Mesothelial cell of epicardium (in vitro differentiated cells): ENCODE data around the gene DDX41. TPM values are rescaled to one million over a fixed set of nuclear protein-coding genes. Genes with fewer than 3 reads are reported as not detected.
A peak's percentile ranks its signal among the peaks of the same experiment; 100 is the strongest.

Experiments used
- DNase-seq, 2 experiments: peaks; one replicate each; pipeline ENCODE4 v3.0.0; 2021; ENCODE audit warnings: low spot score in 2 of 2; ENCODE audit not compliant: unreplicated experiment in 2 of 2
- H3K27ac Mint-ChIP-seq: 2 replicates; pipeline ENCODE4 v1.8.0; 2021; ENCODE audit warnings: mixed read lengths
- H3K27me3 Mint-ChIP-seq: 2 replicates; pipeline ENCODE4 v1.8.0; 2021; ENCODE audit warnings: low read depth, mixed read lengths
- H3K36me3 Mint-ChIP-seq: 2 replicates; pipeline ENCODE4 v1.8.0; 2021; ENCODE audit warnings: mixed read lengths
- H3K4me1 Mint-ChIP-seq: 2 replicates; pipeline ENCODE4 v1.8.0; 2021; ENCODE audit warnings: mixed read lengths
- H3K4me3 Mint-ChIP-seq: 2 replicates; pipeline ENCODE4 v1.8.0; 2021; ENCODE audit warnings: mild to moderate bottlenecking, moderate library complexity, mixed read lengths
- H3K9me3 Mint-ChIP-seq: 2 replicates; pipeline ENCODE4 v1.8.0; 2021; ENCODE audit warnings: mixed read lengths
- CTCF ChIP-seq: fragments of 200-600 bp; sonication (generic); IDR thresholded peaks from one replicate; pipeline ENCODE4 v1.5.0; 2021; ENCODE audit warnings: antibody characterized with exemption; ENCODE audit not compliant: unreplicated experiment
- total RNA-seq: library from RNA; stranded (reverse); gene quantifications from 3 replicates; pipeline ENCODE4 v1.2.1, GENCODE V29; 2021

The DDX41 gene
- total RNA-seq, 1 donor from 2014 or later: 91.2 TPM

- no peaks in the 10 kb centered on the region for H3K9me3 Mint-ChIP-seq
- H3K27ac Mint-ChIP-seq: no peak overlapping the region
- peaks cover 4% of the 10 kb centered on the region for H3K4me1 Mint-ChIP-seq
- peaks cover 10% of the 10 kb centered on the region for H3K36me3 Mint-ChIP-seq
- no peak for DNase-seq
- no peaks in the 10 kb centered on the region for H3K27me3 Mint-ChIP-seq
- no peak overlapping the region for H3K4me3 Mint-ChIP-seq
- TF ChIP-seq CTCF: no peak
These were observed 23.7 kb upstream of the DDX41 start for GRCh38 chr5:177540438-177540837.

- H3K4me3 Mint-ChIP-seq: no peak overlapping the region
- TF ChIP-seq CTCF: no peak
- no peaks in the 10 kb centered on the region for H3K9me3 Mint-ChIP-seq
- peaks cover 11% of the 10 kb centered on the region for H3K36me3 Mint-ChIP-seq
- no peak overlapping the region for H3K27ac Mint-ChIP-seq
- peaks cover 4% of the 10 kb centered on the region for H3K4me1 Mint-ChIP-seq
- no peak for DNase-seq
- no peaks in the 10 kb centered on the region for H3K27me3 Mint-ChIP-seq
These were observed 22.6 kb upstream of the DDX41 start for GRCh38 chr5:177539411-177539810.

- no peak for TF ChIP-seq CTCF
- no peaks in the 10 kb centered on the region for H3K27me3 Mint-ChIP-seq
- H3K9me3 Mint-ChIP-seq: no peaks in the 10 kb centered on the region
- H3K27ac Mint-ChIP-seq: no peak overlapping the region
- H3K4me3 Mint-ChIP-seq: no peak overlapping the region
- no peak for DNase-seq
- H3K36me3 Mint-ChIP-seq: peaks cover 11% of the 10 kb centered on the region
- H3K4me1 Mint-ChIP-seq: peaks cover 4% of the 10 kb centered on the region
These were observed 22.1 kb upstream of the DDX41 start for GRCh38 chr5:177538876-177539275.

GRCh38 chr5:177537389-177538361 lies 20.9 kb upstream of the DDX41 start:
- no peak for DNase-seq
- H3K27me3 Mint-ChIP-seq: no peaks in the 10 kb centered on the region
- H3K9me3 Mint-ChIP-seq: no peaks in the 10 kb centered on the region
- peaks cover 11% of the 10 kb centered on the region for H3K36me3 Mint-ChIP-seq
- TF ChIP-seq CTCF: no peak
- H3K4me3 Mint-ChIP-seq: no peak overlapping the region
- H3K4me1 Mint-ChIP-seq: peaks cover 4% of the 10 kb centered on the region
- peak overlapping the region; percentile 75 for H3K27ac Mint-ChIP-seq

GRCh38 chr5:177536386-177536785 lies 19.6 kb upstream of the DDX41 start:
- H3K4me3 Mint-ChIP-seq: no peak overlapping the region
- DNase-seq: no peak
- H3K36me3 Mint-ChIP-seq: peaks cover 11% of the 10 kb centered on the region
- H3K27me3 Mint-ChIP-seq: no peaks in the 10 kb centered on the region
- no peak for TF ChIP-seq CTCF
- no peak overlapping the region for H3K27ac Mint-ChIP-seq
- H3K9me3 Mint-ChIP-seq: no peaks in the 10 kb centered on the region
- peaks cover 4% of the 10 kb centered on the region for H3K4me1 Mint-ChIP-seq
